GM21367 (cell line): Measurements from ENCODE around the gene SIDT2.

Experiments used
- ATAC-seq: cut with Tn5 transposase; IDR thresholded peaks from one replicate; pipeline ENCODE4 v1.9.1; 2021; ENCODE audit not compliant: unreplicated experiment

Gene SIDT2

DNA sequence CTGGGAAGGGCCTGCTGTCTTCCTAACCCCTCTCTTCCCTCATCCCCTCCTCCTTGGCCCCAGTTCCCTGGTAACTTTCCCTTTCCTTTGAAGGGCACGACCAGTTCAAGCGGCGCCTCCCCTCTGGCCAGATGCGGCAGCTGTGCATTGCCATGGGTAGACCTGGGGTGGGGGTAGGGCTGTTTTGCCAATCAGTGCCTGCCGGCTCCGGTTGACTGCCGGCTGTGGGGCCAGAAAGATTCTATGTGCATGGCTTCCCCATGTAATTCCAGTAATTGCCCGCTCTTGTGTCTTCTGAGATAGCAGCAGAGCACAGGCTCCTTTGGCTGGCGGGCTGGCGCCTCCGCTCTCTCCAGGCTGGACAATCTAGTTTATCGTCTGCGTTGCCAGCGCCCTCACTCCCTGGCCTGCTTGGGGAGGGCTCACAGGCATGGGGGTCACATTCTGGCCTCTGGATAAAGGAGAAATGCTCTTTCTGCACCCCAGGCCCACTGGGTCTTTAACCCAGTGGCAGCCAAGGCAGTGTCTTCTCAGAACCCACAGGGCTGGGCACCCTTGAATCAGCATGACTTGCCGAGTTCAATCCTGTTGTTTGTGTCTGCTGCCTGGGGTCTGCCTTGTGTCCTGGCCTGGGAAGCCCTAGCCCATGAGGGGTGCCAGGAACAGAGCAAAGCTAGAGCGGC, 9.4 kb downstream of the SIDT2 start:
- ATAC-seq: no peak

DNA sequence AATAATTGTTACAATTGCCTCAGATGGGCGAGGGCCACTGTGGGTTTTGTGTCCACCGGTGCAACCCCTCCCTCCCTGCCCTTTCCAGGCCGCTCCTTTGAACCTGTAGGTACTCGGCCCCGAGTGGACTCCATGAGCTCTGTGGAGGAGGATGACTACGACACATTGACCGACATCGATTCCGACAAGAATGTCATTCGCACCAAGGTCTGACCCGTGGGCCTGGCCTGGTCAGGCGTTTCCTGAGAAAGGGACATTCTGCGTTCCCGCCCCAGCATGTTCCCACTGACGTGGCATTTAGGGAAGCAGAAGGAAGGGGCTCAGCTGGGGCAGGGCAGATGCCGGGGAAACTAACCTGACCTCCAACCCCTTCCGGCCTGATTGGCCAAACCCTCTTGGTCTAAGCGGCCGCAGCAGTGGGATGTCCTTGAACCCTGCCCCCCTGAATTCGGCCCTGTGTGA, 10.1 kb downstream of the SIDT2 start:
- ATAC-seq: no peak

GRCh38 chr11:117189191-117189940, 10.8 kb downstream of the SIDT2 start:
- ATAC-seq: no peak

DNA sequence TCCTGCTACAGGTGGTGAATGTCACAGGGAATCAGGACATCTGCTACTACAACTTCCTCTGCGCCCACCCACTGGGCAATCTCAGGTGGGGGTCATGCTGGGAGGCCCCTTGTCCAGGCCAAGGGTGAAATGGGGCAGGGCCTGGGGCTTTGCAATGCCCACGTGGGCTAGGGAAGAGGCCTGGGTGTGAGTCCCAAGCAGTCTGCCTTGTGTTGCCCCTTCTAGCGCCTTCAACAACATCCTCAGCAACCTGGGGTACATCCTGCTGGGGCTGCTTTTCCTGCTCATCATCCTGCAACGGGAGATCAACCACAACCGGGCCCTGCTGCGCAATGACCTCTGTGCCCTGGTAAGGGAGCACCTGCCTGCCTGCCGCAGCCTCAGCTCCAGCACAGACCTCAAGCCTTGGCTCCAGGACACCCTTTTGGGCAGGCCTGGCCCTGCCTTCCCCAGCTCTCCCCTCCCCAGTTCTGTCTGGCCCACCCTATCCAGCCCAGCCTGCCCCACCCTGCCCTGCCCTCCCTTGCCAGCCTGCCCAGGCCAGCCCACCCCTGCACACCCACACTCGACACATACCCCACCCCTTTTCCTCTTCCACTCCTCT, 11.5 kb downstream of the SIDT2 start:
- no peak for ATAC-seq

GRCh38 chr11:117191680-117192400, 13.3 kb downstream of the SIDT2 start:
- no peak for ATAC-seq

- no peak for ATAC-seq
Measured at GRCh38 chr11:117192401-117192875, 13.9 kb downstream of the SIDT2 start.

GRCh38 chr11:117193130-117194020, 14.8 kb downstream of the SIDT2 start:
- no peak for ATAC-seq

DNA sequence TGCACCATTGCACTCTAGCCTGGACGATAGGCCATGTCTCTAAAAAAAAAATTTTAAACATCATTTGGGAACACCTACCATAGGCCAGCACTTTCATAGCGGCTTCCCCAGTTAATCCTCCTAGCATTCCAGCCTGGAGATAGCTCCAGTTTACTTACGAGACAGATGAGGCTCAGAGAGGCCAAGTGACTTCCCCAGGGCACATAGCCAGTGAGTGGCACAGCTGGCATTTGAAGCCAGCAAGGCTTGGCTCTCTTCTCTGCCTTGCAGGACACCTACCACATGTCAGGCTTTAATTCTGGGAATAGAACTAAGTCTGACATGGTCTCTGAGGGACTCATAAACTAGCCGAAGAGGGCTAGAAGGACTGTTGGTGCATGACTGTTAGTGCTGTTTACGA, 15.7 kb downstream of the SIDT2 start:
- no peak for ATAC-seq

DNA sequence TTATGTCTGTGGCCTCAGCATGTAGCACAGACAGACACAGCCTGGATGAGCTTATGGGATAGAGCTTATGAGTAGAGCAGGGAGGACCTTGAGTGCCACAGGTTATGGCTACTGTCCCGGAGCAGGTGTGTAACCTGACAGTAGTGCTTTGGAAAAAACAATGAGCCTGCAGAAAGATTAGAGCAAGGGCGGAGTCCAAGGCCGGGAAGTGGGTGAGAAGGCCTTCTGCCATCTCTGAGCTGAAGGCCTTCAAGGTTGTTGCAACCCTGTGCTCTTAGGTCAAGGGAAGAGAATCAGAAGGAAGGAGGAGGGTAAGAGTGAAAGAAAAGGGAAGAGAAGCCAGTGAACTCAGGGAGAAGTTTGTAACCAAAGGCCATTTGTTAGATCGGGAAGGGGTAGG, 16.7 kb downstream of the SIDT2 start:
- ATAC-seq: no peak

DNA sequence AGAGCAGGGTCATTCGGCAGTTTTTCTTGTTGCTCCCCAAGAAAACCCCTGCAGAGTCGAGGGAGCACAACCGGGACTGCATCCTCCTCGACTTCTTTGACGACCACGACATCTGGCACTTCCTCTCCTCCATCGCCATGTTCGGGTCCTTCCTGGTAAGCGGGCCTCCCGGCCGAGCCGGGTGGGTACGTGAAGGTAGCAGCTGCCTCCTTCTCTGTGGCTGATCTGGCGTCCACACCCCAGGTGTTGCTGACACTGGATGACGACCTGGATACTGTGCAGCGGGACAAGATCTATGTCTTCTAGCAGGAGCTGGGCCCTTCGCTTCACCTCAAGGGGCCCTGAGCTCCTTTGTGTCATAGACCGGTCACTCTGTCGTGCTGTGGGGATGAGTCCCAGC, 17.2 kb downstream of the SIDT2 start:
- ATAC-seq: no peak

- no peak for ATAC-seq
Measured at GRCh38 chr11:117197006-117197405, 18.5 kb downstream of the SIDT2 start.

- ATAC-seq: no peak
Measured at GRCh38 chr11:117197516-117198456, 19.2 kb downstream of the SIDT2 start.

DNA sequence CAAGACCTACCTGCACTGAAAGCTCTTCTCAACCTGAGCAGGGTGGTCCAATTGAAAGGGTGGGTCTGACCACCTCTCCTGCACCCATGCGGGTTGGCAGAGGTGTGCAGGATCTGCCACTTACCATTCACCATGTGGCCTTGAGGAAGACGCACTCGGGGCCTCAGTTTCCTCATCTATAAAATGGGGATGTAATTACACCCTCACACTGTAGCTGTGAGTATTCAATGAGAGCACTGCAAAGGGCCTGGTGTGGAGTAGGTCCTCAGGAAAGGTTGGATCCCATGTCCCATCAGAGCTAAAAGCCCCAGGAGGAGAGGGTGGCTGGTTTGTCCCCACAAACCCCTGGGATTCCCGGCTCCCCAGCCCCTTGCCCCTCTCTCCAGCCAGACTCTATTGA, 20.1 kb downstream of the SIDT2 start:
- ATAC-seq: no peak

DNA sequence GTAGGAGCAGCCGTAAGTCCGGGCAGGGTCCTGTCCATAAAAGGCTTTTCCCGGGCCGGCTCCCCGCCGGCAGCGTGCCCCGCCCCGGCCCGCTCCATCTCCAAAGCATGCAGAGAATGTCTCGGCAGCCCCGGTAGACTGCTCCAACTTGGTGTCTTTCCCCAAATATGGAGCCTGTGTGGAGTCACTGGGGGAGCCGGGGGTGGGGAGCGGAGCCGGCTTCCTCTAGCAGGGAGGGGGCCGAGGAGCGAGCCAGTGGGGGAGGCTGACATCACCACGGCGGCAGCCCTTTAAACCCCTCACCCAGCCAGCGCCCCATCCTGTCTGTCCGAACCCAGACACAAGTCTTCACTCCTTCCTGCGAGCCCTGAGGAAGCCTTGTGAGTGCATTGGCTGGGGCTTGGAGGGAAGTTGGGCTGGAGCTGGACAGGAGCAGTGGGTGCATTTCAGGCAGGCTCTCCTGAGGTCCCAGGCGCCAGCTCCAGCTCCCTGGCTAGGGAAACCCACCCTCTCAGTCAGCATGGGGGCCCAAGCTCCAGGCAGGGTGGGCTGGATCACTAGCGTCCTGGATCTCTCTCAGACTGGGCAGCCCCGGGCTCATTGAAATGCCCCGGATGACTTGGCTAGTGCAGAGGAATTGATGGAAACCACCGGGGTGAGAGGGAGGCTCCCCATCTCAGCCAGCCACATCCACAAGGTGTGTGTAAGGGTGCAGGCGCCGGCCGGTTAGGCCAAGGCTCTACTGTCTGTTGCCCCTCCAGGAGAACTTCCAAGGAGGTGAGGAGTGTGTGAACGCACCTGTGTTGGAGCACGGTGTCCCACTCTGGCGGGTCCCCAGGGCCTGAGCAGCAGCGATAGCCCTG, 20.7 kb downstream of the SIDT2 start, which contains the start of gene TAGLN:
Gene TAGLN (plus strand): TSS at position 318 of the 863 bp plus-strand sequence. CDS start 3,644 bp downstream, outside the sequence.
- no peak for ATAC-seq

DNA sequence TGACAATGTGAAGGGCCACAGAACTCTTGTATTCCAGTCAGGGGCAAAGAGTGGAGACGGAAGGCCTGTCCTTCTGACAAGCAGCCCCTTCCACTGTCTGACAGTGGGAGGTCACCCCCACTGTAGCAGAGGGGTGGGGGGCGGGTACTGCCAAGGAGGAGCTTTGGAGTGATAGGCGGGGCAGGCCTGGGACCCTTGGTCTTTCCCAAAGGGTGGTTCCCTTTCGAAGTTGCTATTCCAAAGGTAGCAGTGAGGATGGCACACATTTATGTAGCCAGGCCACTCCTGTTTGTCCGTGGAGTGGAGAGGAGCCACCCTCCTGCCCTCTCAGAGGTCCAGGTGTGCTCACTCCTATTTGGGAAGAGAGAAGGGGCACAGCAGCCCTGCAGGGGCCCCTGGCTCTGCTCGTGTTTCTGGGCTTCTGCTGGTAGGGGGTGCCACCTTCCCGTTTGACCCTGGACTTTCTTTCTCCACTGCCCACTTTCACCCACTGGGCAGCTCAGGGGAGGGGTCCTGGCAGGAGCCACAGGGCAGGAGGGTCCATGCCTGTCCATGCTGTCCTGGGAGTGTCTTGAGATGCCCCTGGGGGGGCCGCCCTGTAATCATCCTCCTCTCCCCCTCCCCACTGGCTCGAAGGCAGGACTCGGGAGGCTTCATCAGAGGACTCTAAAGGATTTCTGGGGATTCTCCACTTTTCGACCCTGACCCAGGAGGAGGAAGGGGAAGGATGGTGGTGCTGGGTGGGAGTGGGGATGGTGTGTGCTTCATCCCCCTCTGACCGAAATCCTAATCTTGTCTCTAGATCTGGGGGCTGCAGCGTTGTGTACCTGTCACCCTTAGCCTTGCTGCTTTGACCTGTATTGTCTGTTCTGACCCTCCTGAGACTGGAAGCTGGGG, 21.6 kb downstream of the SIDT2 start:
- ATAC-seq: no peak

DNA sequence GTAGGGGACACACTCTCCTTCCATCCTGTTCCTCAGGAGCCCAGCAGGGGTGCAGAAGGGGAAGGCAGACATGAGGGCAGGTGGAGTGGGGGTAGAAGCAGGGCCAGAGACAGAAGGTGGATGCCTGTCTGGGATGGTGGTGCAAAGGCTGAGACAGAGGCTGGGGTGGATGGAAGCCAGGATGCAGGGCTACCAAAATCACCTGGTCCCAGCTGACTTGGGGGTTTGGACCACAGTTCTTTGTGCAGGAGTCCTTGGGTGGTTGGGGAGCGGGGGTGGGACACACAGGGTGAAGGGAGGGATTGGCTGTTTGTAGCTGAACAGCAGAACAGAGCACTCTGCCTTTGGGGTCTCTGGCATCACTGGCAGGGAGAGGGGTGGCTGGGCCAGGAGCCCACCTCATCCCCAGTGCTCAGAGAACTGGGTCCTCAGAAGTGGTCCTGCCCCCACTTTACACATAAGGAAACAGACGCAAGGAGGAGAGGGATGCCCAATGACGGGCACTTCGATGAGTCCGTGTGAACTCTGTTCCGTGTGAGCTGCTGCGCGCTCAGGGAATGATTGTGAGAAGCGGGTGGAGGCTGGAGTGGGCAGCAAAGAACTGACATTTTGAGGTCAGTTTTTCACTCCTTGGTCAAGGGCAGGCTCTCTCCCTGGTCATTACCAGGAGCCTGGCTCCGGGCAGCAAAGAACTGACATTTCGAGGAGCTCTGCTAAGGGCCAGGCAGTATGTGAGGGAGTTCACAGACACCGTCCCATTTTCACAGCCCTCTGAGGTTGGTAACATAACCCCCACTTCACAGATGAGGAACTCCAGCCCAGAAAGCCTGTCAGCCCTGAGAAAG, 22.5 kb downstream of the SIDT2 start:
- no peak for ATAC-seq
